OCI-M1 (cell line): Measurements from ENCODE around the gene POLD4.

ENCODE experiments used
- DNase-seq: peaks from one replicate; lab custom pipeline; 2025; lab: John Stamatoyannopoulos, UW

Gene POLD4

GRCh38 chr11:67387518-67387917, 34.2 kb upstream of the POLD4 start:
- DNase-seq, result no peak

- peak; percentile 30 for DNase-seq
These were observed 33.7 kb upstream of the POLD4 start for GRCh38 chr11:67387069-67387468.

GRCh38 chr11:67384851-67385366, 31.6 kb upstream of the POLD4 start:
- no peak for DNase-seq

GRCh38 chr11:67382276-67383136, 29.2 kb upstream of the POLD4 start:
- peak; percentile 91 for DNase-seq

GRCh38 chr11:67381244-67381972, 28.1 kb upstream of the POLD4 start:
- peak; percentile 44 for DNase-seq

- no peak for DNase-seq
These were observed 26.0 kb upstream of the POLD4 start for GRCh38 chr11:67379061-67380058.

GRCh38 chr11:67378544-67378943, 25.2 kb upstream of the POLD4 start:
- no peak for DNase-seq

GRCh38 chr11:67376873-67377808, 23.8 kb upstream of the POLD4 start:
- DNase-seq, result no peak

- DNase-seq, result no peak
These were observed 22.9 kb upstream of the POLD4 start for GRCh38 chr11:67376063-67376820.

GRCh38 chr11:67375320-67376055, 22.1 kb upstream of the POLD4 start:
- DNase-seq, result no peak

GRCh38 chr11:67374571-67375281, 21.4 kb upstream of the POLD4 start:
- no peak for DNase-seq

- DNase-seq, result peak; percentile 75
These were observed 20.6 kb upstream of the POLD4 start for GRCh38 chr11:67373648-67374570.

- peak; percentile 64 for DNase-seq
These were observed 19.8 kb upstream of the POLD4 start, which contains the start of gene CLCF1 for GRCh38 chr11:67372993-67373647. TSS of gene CLCF1 (minus strand) at chr11:67373598. CDS start at chr11:67373539, 59 bp downstream.

- no peak for DNase-seq
These were observed 19.1 kb upstream of the POLD4 start for GRCh38 chr11:67372321-67372992.

- no peak for DNase-seq
These were observed 18.6 kb upstream of the POLD4 start for GRCh38 chr11:67371911-67372320.
